Activated CD8-positive, alpha-beta memory T cell treated with anti-CD3 and anti-CD28 coated beads, Interleukin-2, amount 50 U/mL, for 1 hour (primary cell): ENCODE data around the gene CCSAP.
"Not testable (repeated sequence)": the region's sequence is repeated elsewhere in the genome, so short reads cannot be mapped to it uniquely, and the experiment has no call there.

Experiments
- DNase-seq: peaks from one replicate; pipeline ENCODE4 v3.0.0-alpha.2; 2020; ENCODE audit errors: extremely low read depth

The CCSAP gene, protein sequence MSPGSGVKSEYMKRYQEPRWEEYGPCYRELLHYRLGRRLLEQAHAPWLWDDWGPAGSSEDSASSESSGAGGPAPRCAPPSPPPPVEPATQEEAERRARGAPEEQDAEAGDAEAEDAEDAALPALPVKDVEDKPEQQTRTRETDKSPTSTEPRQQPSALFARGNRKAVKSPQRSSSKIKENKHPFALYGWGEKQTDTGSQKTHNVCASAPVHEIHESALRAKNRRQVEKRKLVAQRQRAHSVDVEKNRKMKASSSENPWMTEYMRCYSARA

DNA sequence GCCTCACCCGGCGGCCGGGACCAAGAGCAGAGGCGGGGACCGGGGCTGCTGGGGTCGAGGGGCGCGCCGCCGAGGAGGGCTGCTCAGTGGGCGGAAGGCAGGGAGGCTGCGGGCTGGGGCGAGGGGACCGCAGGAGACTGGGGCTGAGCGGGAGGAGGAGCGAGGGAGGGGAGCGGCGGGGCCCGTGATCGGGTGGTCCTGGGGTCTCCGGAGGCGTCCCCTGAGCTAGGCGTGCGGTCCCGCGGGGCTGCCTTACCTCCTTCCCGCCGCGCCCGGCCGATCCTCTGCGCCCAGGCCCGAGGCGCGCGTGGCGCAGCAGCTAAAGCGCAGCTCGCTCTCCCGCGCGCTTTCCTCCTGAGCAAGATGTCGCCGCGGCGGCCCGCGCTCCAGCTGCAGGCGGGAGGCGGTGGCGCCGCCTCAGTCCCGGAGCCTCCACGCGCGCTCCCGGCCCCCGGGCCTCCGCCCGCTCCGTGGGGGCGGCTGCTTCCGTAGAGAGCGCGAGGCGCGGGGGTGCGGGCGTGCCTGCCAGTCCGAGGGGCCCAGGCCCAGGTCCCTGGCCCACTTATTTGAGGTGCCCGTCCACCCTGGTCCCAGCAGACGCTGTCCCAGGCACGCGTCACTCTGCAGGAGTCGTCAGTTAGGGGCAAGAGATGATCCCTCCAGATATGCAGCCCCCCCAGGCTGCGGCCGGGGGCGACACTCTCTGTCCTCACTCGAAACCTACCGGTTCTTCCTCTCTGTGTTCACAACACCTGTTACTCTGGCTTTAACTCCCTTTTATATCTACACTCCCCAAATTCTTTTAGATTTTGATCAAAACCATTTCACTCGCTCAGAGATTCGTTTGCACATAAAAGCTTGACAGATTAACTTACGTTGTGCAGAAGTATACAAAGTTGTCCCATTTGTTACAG is at the start of gene CCSAP:
CCSAP (minus strand) TSS at position 392 of the 914 bp plus-strand sequence. CDS start 582 bp downstream, outside the sequence.
- DNase-seq = no peak

DNA sequence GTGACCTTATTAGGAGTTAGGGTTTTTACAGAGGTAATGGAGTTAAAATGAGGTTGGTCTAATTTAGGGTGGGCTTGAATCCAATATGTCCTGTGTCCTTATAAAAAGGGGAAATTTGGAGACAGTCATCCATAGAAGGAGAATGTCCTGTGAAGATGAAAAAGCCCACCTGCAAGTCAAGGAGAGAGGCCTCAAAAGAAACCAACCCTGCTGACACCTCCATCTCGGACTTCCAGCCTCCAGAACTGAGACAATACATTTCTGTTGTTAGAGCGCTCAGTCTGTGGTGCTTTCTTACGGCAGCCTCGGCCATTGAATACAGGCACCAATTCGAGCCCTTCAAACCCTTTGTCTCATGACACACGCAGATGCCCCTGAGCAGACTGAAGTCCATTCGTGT is 47.3 kb upstream of the CCSAP start:
- no peak for DNase-seq

GRCh38 chr1:229388897-229389580 is 46.2 kb upstream of the CCSAP start:
- no peak for DNase-seq

GRCh38 chr1:229385853-229386456 is 43.1 kb upstream of the CCSAP start:
- DNase-seq = no peak

- DNase-seq = no peak
Observed at GRCh38 chr1:229384822-229385221, 42.0 kb upstream of the CCSAP start.

GRCh38 chr1:229383961-229384360 is 41.1 kb upstream of the CCSAP start:
- no peak for DNase-seq

GRCh38 chr1:229383188-229383587 is 40.3 kb upstream of the CCSAP start:
- no peak for DNase-seq

- no peak for DNase-seq
Observed at GRCh38 chr1:229381234-229381633, 38.4 kb upstream of the CCSAP start.

DNA sequence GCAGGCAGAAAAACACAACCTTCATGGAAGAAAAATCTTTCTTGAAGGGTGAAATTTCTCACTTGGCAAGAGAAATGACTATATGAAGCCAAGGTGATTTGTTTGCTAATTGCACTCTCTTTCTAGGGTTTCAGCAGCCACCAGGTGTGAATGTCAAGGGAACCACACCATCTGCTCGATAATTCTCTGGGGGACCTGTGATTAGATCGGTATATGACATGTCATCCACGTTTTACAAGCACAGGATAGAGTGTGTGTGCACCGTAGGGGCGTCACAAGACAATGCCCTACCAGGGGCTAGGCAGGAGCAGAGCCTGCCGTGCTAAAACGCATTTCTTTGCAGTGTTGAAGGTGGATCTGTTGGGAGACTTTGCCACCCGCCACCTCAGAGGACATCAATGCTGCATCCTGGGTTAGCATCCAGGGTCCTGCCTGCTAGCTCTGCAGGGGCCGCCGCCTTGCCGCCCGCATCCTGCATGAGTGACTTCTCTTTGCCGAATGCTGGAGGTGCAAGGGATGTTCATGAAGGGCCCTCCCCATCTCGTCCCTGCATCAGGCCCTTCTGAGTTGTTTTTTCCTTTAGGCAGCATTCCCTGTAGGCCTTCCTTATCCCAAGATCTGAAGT is 37.8 kb upstream of the CCSAP start:
- no peak for DNase-seq

- no peak for DNase-seq
Observed at GRCh38 chr1:229379846-229380245, 37.0 kb upstream of the CCSAP start.

GRCh38 chr1:229378586-229379367 is 35.9 kb upstream of the CCSAP start:
- no peak for DNase-seq

DNA sequence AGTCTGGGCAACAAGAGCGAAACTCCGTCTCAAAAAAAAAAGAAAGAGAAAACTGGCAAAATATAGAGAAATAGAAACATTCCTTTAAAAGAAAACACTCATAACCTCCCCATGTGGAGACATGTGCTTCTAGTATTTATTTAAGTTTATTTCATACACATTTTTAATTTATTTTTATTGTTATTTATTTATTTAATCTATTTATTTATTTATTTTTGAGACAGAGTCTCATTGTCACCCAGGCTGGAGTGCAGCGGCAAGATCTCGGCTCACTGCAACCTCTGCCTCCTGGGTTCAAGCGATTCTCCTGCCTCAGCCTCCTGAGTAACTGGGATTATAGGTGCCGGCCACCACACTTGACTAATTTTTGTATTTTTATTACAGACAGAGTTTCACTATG is 35.2 kb upstream of the CCSAP start:
- DNase-seq = not testable (repeated sequence)

DNA sequence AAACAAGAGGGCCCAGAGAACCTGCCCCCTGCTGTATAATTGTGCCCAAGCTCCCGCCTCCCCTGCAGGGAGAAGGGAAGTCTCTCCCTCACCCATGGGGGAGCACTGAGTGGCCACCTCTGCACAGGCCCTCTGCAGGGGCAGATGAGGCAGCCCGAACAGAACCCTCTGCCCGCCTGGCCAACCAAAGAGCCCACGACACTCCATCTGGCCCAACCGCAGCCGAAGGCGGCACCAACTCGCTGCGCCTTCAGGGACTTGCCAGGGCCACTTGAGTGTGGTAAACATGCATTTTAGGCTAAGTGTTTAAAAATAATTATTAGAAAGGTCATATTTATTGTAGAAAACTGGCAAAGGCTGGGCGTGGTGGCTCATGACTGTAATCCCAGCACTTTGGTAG is 34.6 kb upstream of the CCSAP start:
- no peak for DNase-seq

DNA sequence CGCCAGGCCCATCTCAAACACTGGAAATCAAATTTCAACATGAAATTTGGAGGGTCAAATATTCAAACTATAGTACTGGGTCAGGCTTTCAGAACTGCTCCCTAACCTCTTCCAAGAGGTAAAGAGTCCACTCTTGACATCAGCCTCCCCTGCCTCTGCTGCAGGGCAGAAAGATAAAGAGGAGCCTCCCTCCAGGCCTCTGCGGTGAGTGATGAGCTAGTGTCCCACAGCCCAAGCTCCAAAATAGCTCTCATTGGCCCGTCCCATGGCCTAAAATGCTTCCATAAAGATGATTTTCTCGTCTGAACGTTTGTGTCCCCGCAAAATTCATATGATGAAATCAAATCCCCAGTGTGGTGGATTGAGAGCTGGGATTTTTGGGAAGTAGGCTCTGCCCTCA is 33.7 kb upstream of the CCSAP start:
- no peak for DNase-seq

- no peak for DNase-seq
Observed at GRCh38 chr1:229374485-229374884, 31.6 kb upstream of the CCSAP start.

DNA sequence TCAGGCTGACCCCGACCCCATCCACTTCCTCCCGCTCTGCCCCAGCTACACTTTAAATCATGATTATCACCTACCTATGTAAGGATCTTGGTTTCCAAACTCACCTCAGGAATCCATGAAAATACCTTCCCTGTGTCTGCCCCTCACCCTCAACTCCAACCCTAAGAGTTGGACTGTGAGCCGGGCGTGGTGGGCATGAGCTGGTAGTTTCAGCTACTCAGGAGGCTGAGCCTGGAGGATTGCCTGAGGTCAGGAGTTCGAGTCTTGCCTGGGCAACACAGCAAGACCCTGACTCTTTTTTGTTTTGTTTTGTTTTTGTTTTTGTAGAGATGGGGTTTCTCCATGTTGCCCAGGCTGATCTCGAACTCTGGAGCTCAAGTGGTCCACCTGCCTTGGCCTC is 30.5 kb upstream of the CCSAP start:
- DNase-seq = no peak

- no peak for DNase-seq
Observed at GRCh38 chr1:229372251-229372650, 29.4 kb upstream of the CCSAP start.

GRCh38 chr1:229371624-229372023 is 28.8 kb upstream of the CCSAP start:
- no peak for DNase-seq

- DNase-seq = no peak
Observed at GRCh38 chr1:229370601-229371021, 27.8 kb upstream of the CCSAP start.

DNA sequence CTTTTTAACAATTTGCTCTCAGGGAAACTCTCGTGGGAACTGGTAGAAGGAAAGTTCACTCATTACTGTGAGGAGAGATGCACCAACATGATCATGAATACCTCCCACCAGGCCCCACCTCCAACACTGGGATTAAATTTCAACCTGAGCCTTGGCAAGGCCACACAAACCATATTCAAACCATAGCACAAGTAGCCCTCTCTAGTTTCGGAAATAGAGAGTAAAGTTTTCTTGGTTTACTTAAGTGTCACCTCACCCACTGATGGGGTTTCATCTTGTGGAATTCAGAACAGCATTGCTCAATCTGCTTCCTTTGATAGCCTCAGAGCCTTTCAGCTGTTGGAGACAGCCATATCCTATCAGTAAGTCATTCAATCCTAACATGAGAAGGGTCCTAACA is 25.5 kb upstream of the CCSAP start:
- DNase-seq = no peak

DNA sequence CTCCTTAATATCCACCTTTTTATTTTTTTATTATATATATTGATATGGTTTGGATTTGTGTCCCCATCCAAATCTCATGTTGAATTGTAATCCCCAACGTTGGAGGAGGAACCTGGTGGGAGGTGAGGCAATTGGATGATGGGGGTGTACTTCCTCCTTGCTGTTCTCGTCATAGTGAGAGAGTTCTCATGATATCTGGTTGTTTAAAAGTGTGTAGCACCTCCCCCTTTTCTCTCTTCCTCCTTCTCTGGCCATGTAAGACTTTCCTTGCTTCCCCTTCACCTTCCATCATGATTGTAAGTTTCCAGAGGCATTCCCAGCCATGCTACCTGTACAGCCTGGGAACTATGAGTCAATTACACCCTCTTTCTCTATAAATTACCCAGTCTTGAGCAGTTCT is 22.7 kb upstream of the CCSAP start:
- no peak for DNase-seq
